ENCODE results near the gene CNTNAP5. TPM values are rescaled to one million over a fixed set of nuclear protein-coding genes. Genes with fewer than 3 reads are reported as not detected.

CNTNAP5 gene
- total RNA-seq, 1 experiment from 2014 or later, result not detected

DNA sequence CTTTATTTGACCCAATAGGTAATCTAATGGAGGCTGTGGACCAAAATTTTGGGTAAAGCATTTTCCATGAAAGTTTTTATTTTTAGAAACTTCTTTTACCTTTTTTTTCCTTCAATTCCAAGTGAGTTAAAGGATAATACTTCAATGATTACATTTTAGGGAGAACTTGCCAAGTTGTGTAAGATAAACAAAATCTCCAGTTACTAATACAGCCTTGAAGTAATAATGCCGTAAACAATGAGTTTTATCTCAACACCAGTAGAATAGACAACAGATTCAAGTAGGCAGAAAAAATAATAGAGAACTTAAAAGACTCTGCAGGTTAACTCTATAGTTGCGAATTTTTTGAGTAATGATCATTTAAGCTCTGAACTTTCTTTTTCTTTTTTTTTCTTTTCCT is 807.4 kb downstream of the CNTNAP5 start:
- H3K9me3 Mint-ChIP-seq (ENCODE audit: unreplicated experiment), result peaks cover 8% of the 10 kb centered on the region
- POLR2A ChIA-PET, result interaction anchor here (0.6 kb wide), 2 partner anchors 9 to 19 kb away, joined by 3 to 4 read pairs; no protein-coding TSS in a partner anchor
- BruUV-seq (replicated peaks), result no TSS peak

DNA sequence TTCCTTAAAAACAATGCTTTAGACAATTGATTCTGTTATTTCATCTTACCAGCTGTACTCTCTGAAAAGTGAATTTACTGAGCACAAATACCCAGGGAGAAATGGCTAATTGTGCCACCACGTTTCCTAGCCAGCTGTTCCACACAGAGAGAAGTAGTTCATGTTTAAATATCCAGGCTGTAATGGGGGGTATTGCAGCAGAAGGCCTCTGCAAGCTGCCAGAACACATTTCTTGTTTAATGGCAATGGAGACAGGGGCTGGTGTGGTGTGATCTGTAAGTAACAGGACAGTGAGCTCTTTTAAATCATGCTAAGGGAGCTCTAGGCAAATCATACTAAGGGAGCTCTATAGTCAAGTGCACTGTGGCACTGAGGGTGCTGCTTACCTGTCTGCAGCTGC is 809.2 kb downstream of the CNTNAP5 start:
- ChIA-PET CTCF (interaction anchor here (1.0 kb wide), 1 partner anchor 806 kb away, joined by 3 read pairs; no protein-coding TSS in a partner anchor), POLR2A (no interaction called here)
- TF ChIP-seq, protein P1, sequence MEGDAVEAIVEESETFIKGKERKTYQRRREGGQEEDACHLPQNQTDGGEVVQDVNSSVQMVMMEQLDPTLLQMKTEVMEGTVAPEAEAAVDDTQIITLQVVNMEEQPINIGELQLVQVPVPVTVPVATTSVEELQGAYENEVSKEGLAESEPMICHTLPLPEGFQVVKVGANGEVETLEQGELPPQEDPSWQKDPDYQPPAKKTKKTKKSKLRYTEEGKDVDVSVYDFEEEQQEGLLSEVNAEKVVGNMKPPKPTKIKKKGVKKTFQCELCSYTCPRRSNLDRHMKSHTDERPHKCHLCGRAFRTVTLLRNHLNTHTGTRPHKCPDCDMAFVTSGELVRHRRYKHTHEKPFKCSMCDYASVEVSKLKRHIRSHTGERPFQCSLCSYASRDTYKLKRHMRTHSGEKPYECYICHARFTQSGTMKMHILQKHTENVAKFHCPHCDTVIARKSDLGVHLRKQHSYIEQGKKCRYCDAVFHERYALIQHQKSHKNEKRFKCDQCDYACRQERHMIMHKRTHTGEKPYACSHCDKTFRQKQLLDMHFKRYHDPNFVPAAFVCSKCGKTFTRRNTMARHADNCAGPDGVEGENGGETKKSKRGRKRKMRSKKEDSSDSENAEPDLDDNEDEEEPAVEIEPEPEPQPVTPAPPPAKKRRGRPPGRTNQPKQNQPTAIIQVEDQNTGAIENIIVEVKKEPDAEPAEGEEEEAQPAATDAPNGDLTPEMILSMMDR (IDR thresholded peaks at IDR 0.05; ENCODE audit: unreplicated experiment), result no peak
- no peaks in the 10 kb centered on the region for H3K27me3 Mint-ChIP-seq (ENCODE audit: insufficient read depth, unreplicated experiment)
- intact Hi-C loops (cut with micrococcal nuclease), result no loop called here
- H3K4me3 Mint-ChIP-seq (ENCODE audit: unreplicated experiment), result no peak overlapping the region
- no peak overlapping the region for H3K27ac Mint-ChIP-seq (ENCODE audit: low read depth, unreplicated experiment)
- H3K4me1 Mint-ChIP-seq (ENCODE audit: insufficient read depth, unreplicated experiment), result peaks cover 15% of the 10 kb centered on the region
- no TSS peak for BruUV-seq (replicated peaks)
- H3K9me3 Mint-ChIP-seq (ENCODE audit: unreplicated experiment), result peaks cover 8% of the 10 kb centered on the region
- no peaks in the 10 kb centered on the region for H3K36me3 Mint-ChIP-seq (ENCODE audit: insufficient read depth, unreplicated experiment)
- DNase-seq (ENCODE audit: unreplicated experiment), result no peak

More for the DNA sequence above, 807.4 kb downstream of the CNTNAP5 start:
- Mint-ChIP-seq H3K4me1 (ENCODE audit: insufficient read depth, unreplicated experiment) (peaks cover 15% of the 10 kb centered on the region), H3K27ac (ENCODE audit: low read depth, unreplicated experiment) (no peak overlapping the region), H3K36me3 (ENCODE audit: insufficient read depth, unreplicated experiment) (no peaks in the 10 kb centered on the region), H3K4me3 (ENCODE audit: unreplicated experiment) (no peak overlapping the region), H3K27me3 (ENCODE audit: insufficient read depth, unreplicated experiment) (no peaks in the 10 kb centered on the region)
- CTCF ChIA-PET, result no interaction called here
- intact Hi-C loops (cut with micrococcal nuclease), result no loop called here
- no peak for DNase-seq (ENCODE audit: unreplicated experiment)
- TF ChIP-seq, protein P1 (IDR thresholded peaks at IDR 0.05; ENCODE audit: unreplicated experiment), result no peak

- no TSS peak for BruUV-seq (replicated peaks)
- Mint-ChIP-seq H3K4me1 (ENCODE audit: insufficient read depth, unreplicated experiment) (peaks cover 15% of the 10 kb centered on the region), H3K4me3 (ENCODE audit: unreplicated experiment) (no peak overlapping the region), H3K36me3 (ENCODE audit: insufficient read depth, unreplicated experiment) (no peaks in the 10 kb centered on the region), H3K27ac (ENCODE audit: low read depth, unreplicated experiment) (no peak overlapping the region), H3K27me3 (ENCODE audit: insufficient read depth, unreplicated experiment) (no peaks in the 10 kb centered on the region), H3K9me3 (ENCODE audit: unreplicated experiment) (peaks cover 8% of the 10 kb centered on the region)
- TF ChIP-seq, protein P1 (IDR thresholded peaks at IDR 0.05; ENCODE audit: unreplicated experiment), result no peak
- intact Hi-C loops (cut with micrococcal nuclease), result no loop called here
- ChIA-PET CTCF (interaction anchor here (0.6 kb wide), 1 partner anchor 1010 kb away, joined by 3 read pairs; no protein-coding TSS in a partner anchor), POLR2A (no interaction called here)
- no peak for DNase-seq (ENCODE audit: unreplicated experiment)
Observed at GRCh38 chr2:124835331-124835730, 810.2 kb downstream of the CNTNAP5 start.

GRCh38 chr2:124836416-124836815 is 811.3 kb downstream of the CNTNAP5 start:
- DNase-seq (ENCODE audit: unreplicated experiment), result peak; percentile 5
- BruUV-seq (replicated peaks), result no TSS peak
- POLR2A ChIA-PET, result no interaction called here
- H3K4me1 Mint-ChIP-seq (ENCODE audit: insufficient read depth, unreplicated experiment), result peaks cover 15% of the 10 kb centered on the region
- H3K9me3 Mint-ChIP-seq (ENCODE audit: unreplicated experiment), result peaks cover 1% of the 10 kb centered on the region
- intact Hi-C loops (cut with micrococcal nuclease), result no loop called here
- TF ChIP-seq, protein P1 (IDR thresholded peaks at IDR 0.05; ENCODE audit: unreplicated experiment), result no peak
- H3K27ac Mint-ChIP-seq (ENCODE audit: low read depth, unreplicated experiment), result no peak overlapping the region
- CTCF ChIA-PET, result no interaction called here
- no peaks in the 10 kb centered on the region for H3K27me3 Mint-ChIP-seq (ENCODE audit: insufficient read depth, unreplicated experiment)
- H3K4me3 Mint-ChIP-seq (ENCODE audit: unreplicated experiment), result no peak overlapping the region
- H3K36me3 Mint-ChIP-seq (ENCODE audit: insufficient read depth, unreplicated experiment), result no peaks in the 10 kb centered on the region
